HepG2 (cell line): ENCODE data around the gene BTG3. TPM values are rescaled to one million over a fixed set of nuclear protein-coding genes. Genes with fewer than 3 reads are reported as not detected.
A peak's percentile ranks its signal among the peaks of the same experiment; 100 is the strongest.

Experiments
- ATAC-seq: fragments of 200-7000 bp; cut with Tn5 transposase; 3 replicates; pipeline ENCODE4 v1.9.1; 2020; ENCODE audit warnings: mild to moderate bottlenecking, moderate library complexity
- BruUV-seq: library from RNA; stranded (reverse); fragments of 400-500 nt; replicated peaks from 2 replicates; lab custom pipeline; 2021; lab: Mats Ljungman, UMichigan
- CTCF ChIA-PET: fragments of 300-600 bp; formaldehyde crosslinking; extraction: SDS; loops from one replicate; lab custom pipeline; 2021; ENCODE audit warnings: low total read pairs, inconsistent platforms, low intra/inter-chr PET ratio; lab: Yijun Ruan, JAX
- POLR2A ChIA-PET: fragments of 350-600 bp; sonication (Branson Sonifier 250); formaldehyde crosslinking; loops from one replicate; lab custom pipeline; 2020; ENCODE audit warnings: antibody characterized with exemption, inconsistent platforms; lab: Yijun Ruan, JAX
- DNase-seq: peaks from one replicate; pipeline ENCODE4 v3.0.0-alpha.2; 2015; ENCODE audit warnings: low spot score
- FAIRE-seq: peaks from 3 replicates; lab custom pipeline; 2011; peaks lifted over from hg19 to GRCh38; lab: Jason Lieb, UNC
- H2AFZ ChIP-seq: one replicate; pipeline ENCODE4 v1.6.1; 2011; ENCODE audit warnings: low read length, inconsistent platforms
- H3K27ac ChIP-seq: fragments of 300-600 bp; 3 replicates; pipeline ENCODE4 v1.8.0; 2011; ENCODE audit warnings: mixed run types, mild to moderate bottlenecking, mixed read lengths, low read length, inconsistent platforms; ENCODE audit not compliant: insufficient read depth; ENCODE audit errors: extremely low read length
- H3K27me3 ChIP-seq, 2 experiments: fragments of 200-600 bp in 1 of 2; 2 replicates in 1 of 2; 3 replicates in 1 of 2; pipeline versions ENCODE4 v1.6.0 to v1.8.0; 2011; ENCODE audit warnings: low read length in 2 of 2, mild to moderate bottlenecking in 2 of 2, moderate library complexity in 2 of 2, inconsistent platforms in 1 of 2; ENCODE audit not compliant: insufficient read depth in 2 of 2, control insufficient read depth in 1 of 2
- H3K36me3 ChIP-seq, 2 experiments: fragments of 200-600 bp in 1 of 2; replicated peaks in 1 of 2; 2 replicates in 1 of 2; 3 replicates in 1 of 2; pipeline versions ENCODE4 v1.5.1 to v1.8.0; 2011; ENCODE audit warnings: low read length in 2 of 2, inconsistent platforms in 1 of 2; ENCODE audit not compliant: insufficient read depth in 2 of 2, control insufficient read depth in 1 of 2
- H3K4me1 ChIP-seq: 2 replicates; pipeline ENCODE4 v1.5.1; 2012; ENCODE audit warnings: low read length, inconsistent platforms; ENCODE audit not compliant: insufficient read depth
- H3K4me2 ChIP-seq: 2 replicates; pipeline ENCODE4 v1.6.0; 2011; ENCODE audit warnings: low read depth, low read length, inconsistent platforms
- H3K4me3 ChIP-seq, 3 experiments: fragments of 200-600 bp in 1 of 3; sonication (generic), shearing (Covaris generic) in 1 of 3; replicated peaks in 1 of 3; 2 replicates each; pipeline ENCODE4 v1.5.1; 2011 to 2016; ENCODE audit warnings: low read length in 3 of 3, inconsistent platforms in 2 of 3, low read depth in 2 of 3, mild to moderate bottlenecking in 2 of 3, control low read depth in 1 of 3, mixed read lengths in 1 of 3; ENCODE audit not compliant: insufficient read depth in 1 of 3
- H3K79me2 ChIP-seq: one replicate; pipeline ENCODE4 v1.6.1; 2011; ENCODE audit warnings: low read length, inconsistent platforms; ENCODE audit not compliant: insufficient read depth
- H3K9ac ChIP-seq: 2 replicates; pipeline ENCODE4 v1.6.0; 2011; ENCODE audit warnings: mild to moderate bottlenecking, low read depth, low read length, inconsistent platforms; ENCODE audit not compliant: insufficient read depth
- H3K9me3 ChIP-seq: 2 replicates; pipeline ENCODE4 v1.5.1; 2012; ENCODE audit warnings: mild to moderate bottlenecking, low read length
- H4K20me1 ChIP-seq: 2 replicates; pipeline ENCODE4 v1.6.0; 2011; ENCODE audit warnings: inconsistent platforms, mild to moderate bottlenecking, low read length, moderate library complexity; ENCODE audit not compliant: insufficient read depth
- ARID3A ChIP-seq: IDR thresholded peaks from 2 replicates; pipeline ENCODE4 v1.6.1; 2012; ENCODE audit warnings: low read depth, low read length, improper control_type of control experiment
- CEBPB ChIP-seq: IDR thresholded peaks from 2 replicates; pipeline ENCODE4 v1.6.1; 2011; ENCODE audit warnings: low read depth, low read length, improper control_type of control experiment, borderline replicate concordance
- CEBPG ChIP-seq: IDR thresholded peaks from 2 replicates; pipeline ENCODE4 v1.6.1; 2016
- CTCF ChIP-seq: sonication (generic); formaldehyde crosslinking; IDR thresholded peaks from 2 replicates; pipeline ENCODE4 v1.5.0; 2020; ENCODE audit warnings: mild to moderate bottlenecking, missing genetic modification reagents, moderate library complexity
- ETV5 ChIP-seq: IDR thresholded peaks from 2 replicates; pipeline ENCODE4 v1.6.1; 2018; ENCODE audit warnings: missing biosample characterization, missing genetic modification reagents, inconsistent platforms, borderline replicate concordance
- MED8 ChIP-seq: sonication (generic); formaldehyde crosslinking; IDR thresholded peaks from 2 replicates; pipeline ENCODE4 v1.8.1; 2023; ENCODE audit warnings: mild to moderate bottlenecking, missing genetic modification reagents; ENCODE audit not compliant: insufficient replicate concordance
- NCOA1 ChIP-seq: sonication (generic); formaldehyde crosslinking; IDR thresholded peaks from 2 replicates; pipeline ENCODE4 v1.9.0; 2021; ENCODE audit warnings: missing genetic modification reagents
- PAF1 ChIP-seq: IDR thresholded peaks from 2 replicates; pipeline ENCODE4 v1.6.1; 2016; ENCODE audit warnings: missing genetic modification reagents, missing compliant biosample characterization
- STAG1 ChIP-seq: sonication (generic); formaldehyde crosslinking; IDR thresholded peaks from 2 replicates; pipeline ENCODE4 v1.4.0; 2020; ENCODE audit warnings: missing genetic modification reagents
- TARDBP ChIP-seq: sonication (generic); formaldehyde crosslinking; IDR thresholded peaks from 2 replicates; pipeline ENCODE4 v1.8.0; 2022; ENCODE audit warnings: mild to moderate bottlenecking, missing genetic modification reagents
- WIZ ChIP-seq: sonication (generic); formaldehyde crosslinking; IDR thresholded peaks from 2 replicates; pipeline ENCODE4 v1.5.1; 2020; ENCODE audit warnings: mild to moderate bottlenecking, missing genetic modification reagents
- ZKSCAN5 ChIP-seq: sonication (generic); formaldehyde crosslinking; IDR thresholded peaks from 2 replicates; pipeline ENCODE4 v1.5.1; 2020; ENCODE audit warnings: mild to moderate bottlenecking, missing genetic modification reagents
- ZNF367 ChIP-seq: sonication (generic); formaldehyde crosslinking; IDR thresholded peaks from 2 replicates; pipeline ENCODE4 v1.4.0; 2020; ENCODE audit warnings: missing genetic modification reagents, borderline replicate concordance
- ZNF564 ChIP-seq: sonication (generic); formaldehyde crosslinking; IDR thresholded peaks from 2 replicates; pipeline ENCODE4 v1.8.1; 2023; ENCODE audit warnings: mild to moderate bottlenecking, missing genetic modification reagents
- WGBS: methylation state at CpG from one replicate; pipeline ENCODE4 v1.1.6; 2017; ENCODE audit warnings: low lambda C conversion rate; 5-methylcytosine and 5-hydroxymethylcytosine counted together
- in situ Hi-C: cut with HindIII; loops from 2 replicates; pipeline ENCODE4 v1.10.0; 2017; ENCODE audit warnings: low pct_unique_long_range_greater_than_20kb; ENCODE audit not compliant: extremely low pct_ligation_motif_present
- intact Hi-C: fragments of 100-400 bp; cut with micrococcal nuclease; formaldehyde crosslinking; loops from one replicate; pipeline ENCODE4 v1.10.0; 2022; ENCODE audit not compliant: unreplicated experiment
- polyA plus RNA-seq, 8 experiments: library from polyadenylated mRNA; depleted of rRNA in 3 of 8; stranded (reverse) in 7 of 8; unstranded in 1 of 8; fragments of >200 nt; fragmentation: Illumina TruSeq in 4 of 8; extraction: Trizol in 4 of 8; gene quantifications; 2 replicates each; pipeline versions ENCODE4 v1.2.1 to v1.2.3, GENCODE V29; 2011 to 2016; ENCODE audit warnings: low read depth in 4 of 8, missing spikeins in 1 of 8, mixed read lengths in 1 of 8; ENCODE audit not compliant: insufficient read depth in 1 of 8
- total RNA-seq, 5 experiments: library from RNA; depleted of rRNA; stranded (reverse); fragments of >200 nt; fragmentation: Illumina TruSeq; extraction: Trizol; gene quantifications; 2 replicates each; pipeline ENCODE4 v1.2.3, GENCODE V29; 2016; ENCODE audit warnings: low read depth in 1 of 5

BTG3 gene
- total and polyA plus RNA-seq, 2 of the 13 experiments (the other 11 are each of a cell fraction or from before 2014, with no cell fraction given): 13.9 to 27.4 TPM

- FAIRE-seq (no peak), ATAC-seq (no peak), DNase-seq (no peak)
- no peaks in the 10 kb centered on the region for H3K9me3 ChIP-seq
- H3K79me2 ChIP-seq: peaks cover 7% of the 10 kb centered on the region
- no peak overlapping the region for H3K9ac ChIP-seq
- WGBS: 96% methylated on average over 4 of the region's 4 CpGs
- H3K4me2 ChIP-seq: no peak overlapping the region
- TF ChIP-seq CEBPB (peak; percentile 73), ZNF564 (CRISPR knock-in tag) (no peak)
- in situ Hi-C loops: no loop called here
- POLR2A ChIA-PET: no interaction called here
- H3K4me3 ChIP-seq: no peak overlapping the region
- 0 out of 2 replicates have a peak, but pooled peaks cover 2% of the 10 kb centered on the region for H4K20me1 ChIP-seq
- no peaks in the 10 kb centered on the region for H3K4me1 ChIP-seq
- intact Hi-C loops: no loop called here
- H3K27me3 ChIP-seq: no peaks in the 10 kb centered on the region
- CTCF ChIA-PET: no interaction called here
- no peak overlapping the region for H2AFZ ChIP-seq
- H3K27ac ChIP-seq: no peak overlapping the region
- peaks cover 5 to 24% of the 10 kb centered on the region in 2 experiments for H3K36me3 ChIP-seq
- no TSS peak for BruUV-seq
Observed at GRCh38 chr21:17590430-17590829, 22.3 kb downstream of the BTG3 start.

GRCh38 chr21:17585875-17586450 is 26.7 kb downstream of the BTG3 start:
- Histone ChIP-seq H3K4me1 (no peaks in the 10 kb centered on the region), H3K4me3 (no peak overlapping the region), H3K4me2 (no peak overlapping the region), H3K79me2 (peaks cover 7% of the 10 kb centered on the region), H4K20me1 (0 out of 2 replicates have a peak, but pooled peaks cover 2% of the 10 kb centered on the region), H2AFZ (no peak overlapping the region), H3K36me3 (peaks cover 0 to 2% of the 10 kb centered on the region in 2 experiments; a peak in 3 of 5 replicates), H3K27me3 (no peaks in the 10 kb centered on the region), H3K27ac (no peak overlapping the region), H3K9ac (no peak overlapping the region), H3K9me3 (no peaks in the 10 kb centered on the region)
- CTCF ChIA-PET: interaction anchor here (1.5 kb wide), 1 partner anchor 198 kb away, joined by 24 read pairs; no protein-coding TSS in a partner anchor
- FAIRE-seq (peak; percentile 4), DNase-seq (peak; percentile 41), ATAC-seq (peak; percentile 58; the same call in 2 of the 3 replicates)
- in situ Hi-C loops: loop anchor here (10.0 kb wide), 1 partner anchor 201 kb away; no protein-coding TSS in a partner anchor
- intact Hi-C loops: loop anchor here (1.0 to 2.0 kb wide), 2 partner anchors 31 to 199 kb away; no protein-coding TSS in a partner anchor
- BruUV-seq: no TSS peak
- POLR2A ChIA-PET: no interaction called here
- 59% methylated on average over 3 of the region's 3 CpGs for WGBS
- TF ChIP-seq CEBPG (CRISPR knock-in tag) (no peak), CTCF (CRISPR knock-in tag) (peak; percentile 43), ARID3A (peak; percentile 89), MED8 (no peak), STAG1 (CRISPR knock-in tag) (peak; percentile 66), TARDBP (CRISPR knock-in tag) (no peak), NCOA1 (CRISPR knock-in tag) (no peak), PAF1 (CRISPR knock-in tag) (no peak), ZNF367 (CRISPR knock-in tag) (no peak), WIZ (CRISPR knock-in tag) (no peak), ETV5 (CRISPR knock-in tag) (no peak), ZKSCAN5 (no peak)
